Stomach (tissue), 9 donors: ENCODE results near the gene CRTC3. TPM values are rescaled to one million over a fixed set of nuclear protein-coding genes. Genes with fewer than 3 reads are reported as not detected.
"Not testable (repeated sequence)": the region's sequence is repeated elsewhere in the genome, so short reads cannot be mapped to it uniquely, and the experiment has no call there.

Experiments used
- DNase-seq, 2 donors: peaks; one replicate each; pipeline versions ENCODE4 v3.0.0 to v3.0.0-alpha.2; 2013 to 2019
- H3K27ac ChIP-seq, 5 donors: fragments of 200-600 bp in 4 of 5; sonication (generic) in 4 of 5; one replicate each; pipeline ENCODE4 v1.5.1; 2013 to 2019; ENCODE audit warnings: mild to moderate bottlenecking in 1 of 5, moderate library complexity in 1 of 5
- H3K27me3 ChIP-seq, 3 donors: fragments of 200-600 bp; sonication (generic); one replicate each; pipeline ENCODE4 v1.5.1; 2017 to 2019; ENCODE audit warnings: mixed run types in 1 of 3
- H3K36me3 ChIP-seq, 4 donors: fragments of 200-600 bp; sonication (generic); 1 replicate in 3 of 4; 2 replicates in 1 of 4; pipeline ENCODE4 v1.5.1; 2016 to 2019
- H3K4me1 ChIP-seq, 4 donors: fragments of 200-600 bp; sonication (generic); one replicate each; pipeline ENCODE4 v1.5.1; 2016 to 2019
- H3K4me3 ChIP-seq, 4 donors: fragments of 200-600 bp; sonication (generic) in 3 of 4; one replicate each; pipeline ENCODE4 v1.5.1; 2016 to 2019; ENCODE audit warnings: mild to moderate bottlenecking in 1 of 4
- H3K9me3 ChIP-seq, 4 donors: fragments of 200-600 bp; sonication (generic); one replicate each; pipeline ENCODE4 v1.5.1; 2016 to 2019
- EP300 ChIP-seq: sonication (generic); formaldehyde crosslinking; IDR thresholded peaks from one replicate; pipeline ENCODE4 v1.6.1; 2017; ENCODE audit warnings: antibody characterized with exemption
- POLR2A ChIP-seq, 4 donors: fragments of 450-650 bp; IDR thresholded peaks; one replicate each; pipeline ENCODE4 v1.6.1; 2016; ENCODE audit warnings: antibody characterized with exemption in 4 of 4, control low read depth in 2 of 4, mild to moderate bottlenecking in 1 of 4, moderate library complexity in 1 of 4
- POLR2AphosphoS5 ChIP-seq, 3 donors: sonication (generic); formaldehyde crosslinking; IDR thresholded peaks; one replicate each; pipeline ENCODE4 v1.6.1; 2016; ENCODE audit warnings: antibody characterized with exemption in 3 of 3
- WGBS, 5 donors: extraction: QIAGEN DNeasy Blood & Tissue Kit in 3 of 5; methylation state at CpG; one replicate each; pipeline versions ENCODE4 v1.1.5 to v1.1.7; 2013 to 2018; 5-methylcytosine and 5-hydroxymethylcytosine counted together
- intact Hi-C: fragments of 100-400 bp; cut with DNase I; formaldehyde crosslinking; loops from one replicate; pipeline ENCODE4 v1.15.1; 2023; ENCODE audit warnings: low total_unique reads
- polyA plus RNA-seq, 3 donors: library from polyadenylated mRNA; stranded (reverse); fragments of 200-250 nt; gene quantifications; one replicate each; pipeline ENCODE4 v1.2.3, GENCODE V29; 2013
- total RNA-seq, 5 donors: library from RNA; depleted of rRNA; stranded (reverse); fragments of >200 nt; gene quantifications; one replicate each; pipeline versions ENCODE4 v1.1.0 to v1.2.3, GENCODE V29; 2014 to 2016
- TF ChIP-seq, protein P1 (sequence below), 7 experiments: fragments of 450-650 bp in 4 of 7; fragments of 200-600 bp in 3 of 7; sonication (generic) in 3 of 7; IDR thresholded peaks; one replicate each; pipeline ENCODE4 v1.5.1; 2016 to 2019; ENCODE audit warnings: antibody characterized with exemption in 7 of 7, control low read depth in 2 of 7, mild to moderate bottlenecking in 1 of 7
- donor health status: healthy with polysubstance abuse.
- donor health status: Bipolar disorder and iron deficiency.
- donor health status: healthy.

The CRTC3 gene
- total and polyA plus RNA-seq, 8 donors: 8.2 to 47.7 (median 14.5) TPM

DNA sequence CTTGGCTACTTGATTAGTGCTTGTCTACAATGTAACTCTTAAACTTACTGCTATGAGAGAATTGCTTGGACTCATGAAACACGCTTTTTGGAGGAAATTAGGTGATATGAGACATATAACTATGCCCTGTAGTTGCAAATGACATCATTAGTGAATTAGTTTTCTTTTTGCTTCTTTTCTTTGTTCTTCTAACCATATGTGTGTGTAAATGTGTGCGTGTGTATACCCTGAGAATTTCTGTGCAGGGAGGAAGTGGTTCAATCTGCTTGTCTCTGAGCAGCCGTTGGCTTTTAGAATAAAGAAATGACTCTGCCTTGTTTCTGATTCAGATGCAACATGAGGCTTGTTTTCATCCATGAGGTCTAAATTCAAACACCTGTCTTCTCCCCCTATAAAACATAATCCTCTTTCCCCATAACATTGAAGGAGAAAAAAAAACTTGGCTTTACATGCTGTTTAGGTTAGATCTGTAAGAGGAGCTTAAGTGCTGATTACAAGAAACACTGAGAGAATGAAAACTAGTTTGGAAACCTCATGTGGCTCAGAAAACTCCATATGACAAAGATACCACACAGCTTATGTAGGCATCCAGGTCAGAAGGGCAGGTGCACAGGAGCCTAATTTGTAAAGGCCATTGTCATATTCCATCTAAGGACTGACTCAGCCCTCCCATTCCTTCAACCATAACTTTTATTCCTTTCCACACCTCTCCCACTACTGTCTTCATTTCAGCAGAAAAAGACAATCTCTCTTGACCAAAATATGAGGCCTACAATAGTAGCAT is 156.9 kb downstream of the CRTC3 start:
- intact Hi-C loops: no loop called here
- H3K9me3 ChIP-seq: peaks cover 0 to 5% (median 4%) of the 10 kb centered on the region in 4 donors
- TF ChIP-seq POLR2A (IDR thresholded peaks at IDR 0.05) (no peak), POLR2AphosphoS5 (IDR thresholded peaks at IDR 0.05) (no peak), EP300 (no peak)
- no peak overlapping the region for H3K27ac ChIP-seq
- WGBS, 5 donors: 73 to 81% (median 76%) methylated on average over 3 of the region's 3 CpGs
- H3K4me3 ChIP-seq: no peak overlapping the region
- no peaks in the 10 kb centered on the region for H3K27me3 ChIP-seq
- H3K4me1 ChIP-seq: no peaks in the 10 kb centered on the region
- H3K36me3 ChIP-seq: no peaks in the 10 kb centered on the region
- peak in 1 of 2 donors; percentile 39 for DNase-seq

DNA sequence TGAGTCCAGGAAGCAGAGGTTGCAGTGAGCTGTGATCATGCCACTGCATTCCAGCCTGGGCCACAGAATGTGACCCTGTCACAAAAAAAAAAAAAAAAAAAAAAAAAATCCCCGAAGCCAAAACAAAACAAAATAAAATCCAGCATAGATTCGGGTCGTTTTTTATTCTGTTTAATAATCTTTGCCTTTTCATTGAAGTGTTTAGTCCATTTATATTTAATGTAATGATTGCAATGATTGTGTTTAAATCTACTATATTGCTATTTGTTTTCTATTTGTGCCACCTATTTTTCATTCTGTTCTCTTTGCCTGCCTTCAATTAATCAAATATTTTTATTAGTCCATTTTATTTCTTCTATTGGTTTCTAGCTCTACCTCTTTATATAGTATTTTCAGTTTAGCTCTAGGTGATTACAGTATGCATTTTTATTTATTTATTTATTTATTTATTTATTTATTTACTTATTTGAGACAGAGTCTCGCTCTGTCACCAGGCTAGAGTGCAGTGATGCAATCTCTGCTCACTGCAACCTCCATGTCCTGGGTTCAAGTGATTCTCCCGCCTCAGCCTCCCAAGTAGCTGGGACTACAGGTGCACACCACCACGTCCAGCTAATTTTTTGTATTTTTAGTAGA is 159.7 kb downstream of the CRTC3 start:
- H3K27ac ChIP-seq, DNase-seq, H3K36me3 ChIP-seq, H3K9me3 ChIP-seq, H3K27me3 ChIP-seq, H3K4me3 ChIP-seq, intact Hi-C loops, H3K4me1 ChIP-seq: not testable (repeated sequence)
- 79 to 90% (median 81%) methylated on average over 6 of the region's 6 CpGs for WGBS, 5 donors

DNA sequence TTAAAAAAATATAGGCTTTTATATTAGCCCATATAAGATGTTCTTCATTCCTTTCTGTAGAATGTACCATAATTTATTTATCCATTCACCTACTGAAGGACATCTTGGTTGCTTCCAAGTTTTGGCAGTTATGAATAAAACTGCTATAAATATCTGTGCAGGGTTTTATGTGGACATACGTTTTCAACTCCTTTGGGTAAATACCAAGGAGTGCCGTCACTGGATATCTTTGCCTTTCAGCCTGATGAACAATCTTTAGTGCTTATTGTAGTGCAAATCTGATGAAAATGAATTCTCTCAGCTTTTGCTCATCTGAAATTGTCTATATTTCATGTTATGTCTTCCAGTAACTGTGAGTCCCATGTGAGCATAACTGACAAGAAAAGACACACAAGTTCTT is 160.9 kb downstream of the CRTC3 start:
- H3K27ac ChIP-seq: no peak overlapping the region
- no peaks in the 10 kb centered on the region for H3K4me1 ChIP-seq
- H3K4me3 ChIP-seq: no peak overlapping the region
- H3K36me3 ChIP-seq: no peaks in the 10 kb centered on the region
- no peaks in the 10 kb centered on the region for H3K27me3 ChIP-seq
- WGBS, 5 donors: 35 to 45% (median 38%) methylated on average over 2 of the region's 2 CpGs
- no peak for DNase-seq
- intact Hi-C loops: no loop called here
- TF ChIP-seq EP300: no peak
- TF ChIP-seq, protein P1, sequence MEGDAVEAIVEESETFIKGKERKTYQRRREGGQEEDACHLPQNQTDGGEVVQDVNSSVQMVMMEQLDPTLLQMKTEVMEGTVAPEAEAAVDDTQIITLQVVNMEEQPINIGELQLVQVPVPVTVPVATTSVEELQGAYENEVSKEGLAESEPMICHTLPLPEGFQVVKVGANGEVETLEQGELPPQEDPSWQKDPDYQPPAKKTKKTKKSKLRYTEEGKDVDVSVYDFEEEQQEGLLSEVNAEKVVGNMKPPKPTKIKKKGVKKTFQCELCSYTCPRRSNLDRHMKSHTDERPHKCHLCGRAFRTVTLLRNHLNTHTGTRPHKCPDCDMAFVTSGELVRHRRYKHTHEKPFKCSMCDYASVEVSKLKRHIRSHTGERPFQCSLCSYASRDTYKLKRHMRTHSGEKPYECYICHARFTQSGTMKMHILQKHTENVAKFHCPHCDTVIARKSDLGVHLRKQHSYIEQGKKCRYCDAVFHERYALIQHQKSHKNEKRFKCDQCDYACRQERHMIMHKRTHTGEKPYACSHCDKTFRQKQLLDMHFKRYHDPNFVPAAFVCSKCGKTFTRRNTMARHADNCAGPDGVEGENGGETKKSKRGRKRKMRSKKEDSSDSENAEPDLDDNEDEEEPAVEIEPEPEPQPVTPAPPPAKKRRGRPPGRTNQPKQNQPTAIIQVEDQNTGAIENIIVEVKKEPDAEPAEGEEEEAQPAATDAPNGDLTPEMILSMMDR (IDR thresholded peaks at IDR 0.05): no peak
- TF ChIP-seq POLR2AphosphoS5 (IDR thresholded peaks at IDR 0.05): no peak
- no peak for TF ChIP-seq POLR2A (IDR thresholded peaks at IDR 0.05)
- peaks cover 0 to 5% (median 4%) of the 10 kb centered on the region in 4 donors for H3K9me3 ChIP-seq

DNA sequence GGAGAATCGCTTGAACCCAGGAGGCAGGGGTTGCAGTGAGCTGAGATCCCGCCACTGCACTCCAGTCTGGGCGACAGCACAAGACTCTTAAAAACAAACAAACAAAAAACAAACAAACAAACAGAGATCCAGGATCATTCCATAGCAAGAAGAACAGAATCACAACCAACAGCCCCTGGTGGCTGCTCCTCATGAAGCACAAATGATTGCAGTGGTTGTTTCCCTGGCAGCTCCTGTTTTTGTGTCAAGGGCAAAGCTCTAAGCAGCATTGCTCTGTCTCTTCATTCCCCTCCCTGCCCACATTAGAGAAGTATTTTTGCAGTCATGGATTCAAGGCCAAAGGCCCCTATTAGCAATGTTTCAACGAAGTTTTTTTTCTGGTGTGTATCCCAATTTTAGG is 161.6 kb downstream of the CRTC3 start:
- intact Hi-C loops: no loop called here
- no peaks in the 10 kb centered on the region for H3K27me3 ChIP-seq
- WGBS, 5 donors: 89 to 95% (median 93%) methylated on average over 4 of the region's 4 CpGs

More for the DNA sequence above, 161.6 kb downstream of the CRTC3 start:
- TF ChIP-seq POLR2AphosphoS5 (IDR thresholded peaks at IDR 0.05): no peak
- no peak for TF ChIP-seq POLR2A (IDR thresholded peaks at IDR 0.05)
- TF ChIP-seq, protein P1 (IDR thresholded peaks at IDR 0.05): no peak
- TF ChIP-seq EP300: no peak
- Histone ChIP-seq H3K36me3 (no peaks in the 10 kb centered on the region), H3K27ac (no peak overlapping the region), H3K4me3 (no peak overlapping the region), H3K9me3 (peaks cover 0 to 5% (median 4%) of the 10 kb centered on the region in 4 donors), H3K4me1 (no peaks in the 10 kb centered on the region)
- DNase-seq: no peak
